H7 (cell line): ENCODE measurements around the gene CGA. TPM values are rescaled to one million over a fixed set of nuclear protein-coding genes. Genes with fewer than 3 reads are reported as not detected.
A peak's percentile ranks its signal among the peaks of the same experiment; 100 is the strongest.

Experiments used
- DNase-seq: peaks from one replicate; pipeline ENCODE4 v3.0.0; 2012
- H3K27me3 ChIP-seq: 2 replicates; pipeline ENCODE4 v1.6.0; 2011; ENCODE audit warnings: mild to moderate bottlenecking, low read length; ENCODE audit not compliant: control insufficient read depth, insufficient read depth
- H3K36me3 ChIP-seq: replicated peaks from 2 replicates; pipeline ENCODE4 v1.5.1; 2011; ENCODE audit warnings: low read length; ENCODE audit not compliant: control insufficient read depth, insufficient read depth
- H3K4me3 ChIP-seq: 2 replicates; pipeline ENCODE4 v1.5.1; 2011; ENCODE audit warnings: low read depth, mild to moderate bottlenecking, control low read depth, low read length, moderate library complexity; ENCODE audit not compliant: insufficient read depth
- total RNA-seq: library from RNA; depleted of rRNA; stranded (reverse); fragments of >200 nt; shearing (Covaris generic); gene quantifications from 2 replicates; pipeline ENCODE4 v1.2.3, GENCODE V29; 2014

Gene CGA
- total RNA-seq, 1 experiment from 2014 or later: not detected

DNA sequence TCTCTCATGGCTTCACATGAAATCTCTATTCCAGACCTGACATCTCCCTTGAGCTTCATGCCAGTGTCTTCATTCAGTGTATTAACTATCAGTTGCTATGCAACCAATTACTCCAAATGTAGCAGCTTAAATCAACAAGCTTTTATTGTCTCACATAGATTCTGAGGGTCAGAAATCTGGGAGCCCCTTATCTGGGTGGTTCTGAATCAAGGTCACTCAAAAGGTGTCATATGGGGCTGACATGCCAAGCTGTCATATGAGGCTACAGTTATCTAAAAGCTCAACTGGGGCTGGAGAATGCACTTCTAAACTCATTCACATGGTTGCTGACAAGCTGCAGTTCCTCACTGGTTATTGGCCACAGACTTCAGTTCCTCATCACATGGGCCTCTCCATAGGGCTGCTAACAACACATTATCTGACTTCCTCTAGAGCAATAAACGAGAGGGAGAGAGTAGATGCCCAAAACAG is 7.3 kb upstream of the CGA start:
- DNase-seq: no peak
- Histone ChIP-seq H3K27me3 (no peaks in the 10 kb centered on the region), H3K4me3 (no peak overlapping the region), H3K36me3 (no peaks in the 10 kb centered on the region)

DNA sequence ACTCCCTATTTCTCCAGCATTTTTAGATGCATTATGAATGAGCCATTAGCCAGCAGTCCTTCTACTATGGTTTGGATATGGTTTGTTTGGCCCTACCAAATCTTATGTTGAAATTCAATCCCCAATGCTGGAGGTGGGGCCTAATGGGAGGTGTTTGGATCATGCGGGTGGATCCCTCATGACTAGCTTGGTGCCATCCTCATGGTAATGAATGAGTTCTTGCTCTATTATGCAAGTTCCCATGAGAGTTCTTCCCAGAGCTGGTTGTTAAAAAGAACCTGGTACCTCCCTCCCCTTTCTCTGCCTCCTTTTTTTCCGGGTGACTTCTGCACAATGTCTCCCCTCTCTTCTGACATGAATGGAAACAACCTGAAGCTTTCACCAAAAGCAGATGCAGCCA is 6.2 kb upstream of the CGA start:
- H3K27me3 ChIP-seq: no peaks in the 10 kb centered on the region
- H3K36me3 ChIP-seq: no peaks in the 10 kb centered on the region
- no peak for DNase-seq
- H3K4me3 ChIP-seq: no peak overlapping the region

DNA sequence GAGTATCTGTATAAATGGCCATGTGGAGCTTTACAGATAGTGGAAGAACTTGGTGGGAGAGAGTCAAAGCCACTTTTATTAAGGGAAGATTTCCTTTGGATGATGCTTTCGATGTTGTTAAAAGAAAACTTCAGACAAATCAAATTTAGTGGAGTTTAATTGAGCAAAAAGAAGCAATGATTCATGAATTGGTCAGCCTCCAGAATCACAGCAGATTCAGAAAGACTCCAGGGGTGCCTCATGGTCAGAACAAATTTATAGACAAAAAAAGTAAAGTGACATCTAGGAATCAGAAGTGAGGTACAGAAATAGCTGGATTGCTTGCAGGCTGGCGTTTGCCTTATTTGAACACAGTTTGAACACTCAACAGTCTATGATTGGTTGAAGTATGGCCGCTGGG is 5.3 kb upstream of the CGA start:
- no peaks in the 10 kb centered on the region for H3K27me3 ChIP-seq
- no peaks in the 10 kb centered on the region for H3K36me3 ChIP-seq
- no peak for DNase-seq
- H3K4me3 ChIP-seq: no peak overlapping the region

DNA sequence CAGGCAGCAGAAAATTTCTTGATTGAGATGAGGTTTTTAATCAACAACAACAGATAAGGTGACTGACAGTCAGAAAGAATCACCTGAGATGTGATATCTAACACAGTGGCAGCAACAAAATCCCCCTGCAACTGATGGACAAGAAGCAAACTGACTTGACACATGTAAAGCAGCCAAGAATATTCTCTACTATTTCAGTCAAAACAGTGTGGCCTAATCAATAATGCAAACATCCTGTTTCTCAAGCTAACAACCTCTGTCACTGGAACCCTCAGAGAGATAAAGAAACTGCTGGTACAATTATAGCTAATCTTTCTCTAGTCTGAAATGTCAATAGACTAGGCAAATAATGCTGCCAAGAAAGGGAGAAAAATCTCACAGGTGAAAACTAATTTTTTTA is 4.6 kb upstream of the CGA start:
- H3K27me3 ChIP-seq: no peaks in the 10 kb centered on the region
- no peak overlapping the region for H3K4me3 ChIP-seq
- H3K36me3 ChIP-seq: no peaks in the 10 kb centered on the region
- no peak for DNase-seq

DNA sequence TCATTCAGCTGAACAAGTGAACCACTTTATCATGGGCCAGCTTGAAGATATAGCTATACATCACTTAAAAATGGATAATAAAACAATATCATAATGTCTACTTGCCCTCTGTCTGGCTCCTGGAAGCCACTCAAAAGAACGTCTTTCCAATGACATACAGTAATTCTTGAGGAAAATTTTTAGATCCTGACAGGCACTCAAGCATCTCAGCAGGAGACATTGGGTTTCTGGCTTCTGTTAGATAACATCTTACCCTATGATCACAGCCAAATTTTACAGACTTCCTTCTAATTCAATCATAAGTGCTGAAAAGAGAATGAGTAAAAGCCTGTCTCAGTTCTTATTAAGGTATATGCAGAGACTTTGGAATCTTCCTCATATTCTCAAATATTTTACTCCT is 330 bp downstream of the CGA start:
- no peaks in the 10 kb centered on the region for H3K36me3 ChIP-seq
- DNase-seq: no peak
- no peaks in the 10 kb centered on the region for H3K27me3 ChIP-seq
- H3K4me3 ChIP-seq: no peak overlapping the region

DNA sequence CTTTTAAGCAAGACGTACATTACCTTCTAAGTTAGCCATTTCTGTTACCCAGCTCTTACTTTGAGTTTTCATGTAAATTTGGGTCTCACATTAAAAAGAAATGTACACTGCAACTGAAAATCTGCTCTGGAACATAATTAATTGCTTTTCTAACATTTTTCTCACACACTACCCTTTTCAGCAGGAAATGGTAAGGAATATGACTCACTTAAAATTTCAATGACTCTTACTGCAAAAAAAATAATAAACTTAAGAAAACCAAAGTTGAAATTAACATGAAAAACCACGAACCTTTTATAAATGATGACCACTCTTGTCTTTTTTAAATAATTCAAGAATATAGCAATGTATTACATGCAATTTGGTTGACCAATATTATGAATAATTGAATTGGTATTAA is 1.3 kb downstream of the CGA start:
- no peak for DNase-seq

DNA sequence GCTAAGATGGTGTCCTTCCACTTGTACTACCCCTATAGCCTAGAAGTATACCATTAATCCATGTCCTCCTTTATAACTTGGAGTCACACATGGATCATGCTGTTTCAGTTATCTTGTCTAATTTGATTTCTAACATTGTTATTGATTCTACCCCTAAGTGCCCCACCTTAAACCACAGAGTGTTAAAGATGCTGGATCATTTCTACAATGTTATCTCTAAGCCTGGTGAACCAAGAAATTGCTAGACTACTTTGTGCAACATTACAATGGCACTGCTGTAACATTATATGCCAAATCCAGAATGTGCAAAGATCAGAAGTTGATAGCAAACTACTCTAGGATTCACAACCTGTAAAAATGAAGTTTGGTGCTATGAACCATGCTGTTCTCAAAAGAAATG is 1.7 kb downstream of the CGA start:
- H3K4me3 ChIP-seq: no peak overlapping the region
- no peaks in the 10 kb centered on the region for H3K27me3 ChIP-seq
- no peaks in the 10 kb centered on the region for H3K36me3 ChIP-seq
- DNase-seq: no peak

More for the DNA sequence above, 1.3 kb downstream of the CGA start:
- H3K36me3 ChIP-seq: no peaks in the 10 kb centered on the region
- no peaks in the 10 kb centered on the region for H3K27me3 ChIP-seq
- no peak overlapping the region for H3K4me3 ChIP-seq

DNA sequence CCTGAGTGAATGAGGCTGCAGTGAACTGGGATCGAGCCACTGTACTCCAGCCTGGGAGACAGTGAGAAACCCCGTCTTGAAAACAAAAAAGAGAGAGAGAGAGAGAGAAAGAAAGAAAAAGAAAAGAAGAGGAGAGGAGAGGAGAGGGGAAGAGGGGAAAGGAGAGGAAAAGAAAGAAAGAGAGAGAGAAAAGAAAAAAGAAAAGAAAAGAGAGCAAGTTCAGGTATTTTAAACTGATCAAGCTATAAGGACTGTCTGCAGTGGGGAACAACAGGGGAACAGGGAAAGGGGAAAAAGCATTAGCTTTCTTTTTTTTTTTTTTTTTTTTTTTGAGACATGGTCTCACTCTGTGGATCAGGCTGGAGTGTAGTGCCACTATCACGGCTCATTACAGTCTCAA is 2.5 kb downstream of the CGA start:
- Histone ChIP-seq H3K27me3 (no peaks in the 10 kb centered on the region), H3K4me3 (no peak overlapping the region), H3K36me3 (no peaks in the 10 kb centered on the region)
- no peak for DNase-seq

DNA sequence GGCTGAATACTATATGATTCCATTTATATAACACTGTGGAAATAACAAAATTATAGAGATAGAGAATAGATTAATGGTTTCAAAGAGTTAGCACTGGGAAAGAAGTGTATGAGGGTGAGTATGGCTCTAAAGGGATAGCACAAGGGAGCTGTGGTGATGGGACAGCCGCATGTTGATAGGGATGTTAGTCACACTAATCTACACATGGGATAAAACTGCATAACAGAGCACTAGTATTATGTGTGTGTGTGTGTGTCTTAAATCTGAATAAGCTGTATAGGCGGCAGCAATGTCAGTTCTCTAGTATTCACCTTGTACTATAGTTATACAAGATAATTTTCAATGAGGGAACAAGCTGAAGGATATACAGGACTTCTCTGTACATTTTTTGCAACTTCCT is 5.8 kb downstream of the CGA start:
- DNase-seq: no peak
- H3K4me3 ChIP-seq: no peak overlapping the region
- no peaks in the 10 kb centered on the region for H3K27me3 ChIP-seq
- no peaks in the 10 kb centered on the region for H3K36me3 ChIP-seq

DNA sequence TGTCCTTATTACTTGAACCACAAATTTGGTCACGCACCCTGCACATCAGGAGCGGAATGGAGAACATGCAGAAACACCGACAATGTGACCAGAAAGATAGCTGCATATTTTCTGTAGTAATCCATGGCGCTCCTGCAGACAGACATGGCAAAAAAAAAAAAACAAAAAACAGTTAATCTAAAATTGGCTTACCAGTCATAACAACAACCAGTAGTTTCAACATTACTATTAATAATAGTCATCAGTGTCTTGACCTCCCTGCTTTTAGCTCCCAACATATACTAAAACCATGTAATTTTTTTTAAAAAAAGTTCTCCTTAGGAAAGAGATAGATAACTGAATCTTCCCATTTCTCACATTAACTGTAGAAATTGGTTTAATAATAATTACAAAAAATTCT is 6.8 kb downstream of the CGA start:
- Histone ChIP-seq H3K4me3 (no peak overlapping the region), H3K36me3 (no peaks in the 10 kb centered on the region), H3K27me3 (no peaks in the 10 kb centered on the region)
- no peak for DNase-seq

DNA sequence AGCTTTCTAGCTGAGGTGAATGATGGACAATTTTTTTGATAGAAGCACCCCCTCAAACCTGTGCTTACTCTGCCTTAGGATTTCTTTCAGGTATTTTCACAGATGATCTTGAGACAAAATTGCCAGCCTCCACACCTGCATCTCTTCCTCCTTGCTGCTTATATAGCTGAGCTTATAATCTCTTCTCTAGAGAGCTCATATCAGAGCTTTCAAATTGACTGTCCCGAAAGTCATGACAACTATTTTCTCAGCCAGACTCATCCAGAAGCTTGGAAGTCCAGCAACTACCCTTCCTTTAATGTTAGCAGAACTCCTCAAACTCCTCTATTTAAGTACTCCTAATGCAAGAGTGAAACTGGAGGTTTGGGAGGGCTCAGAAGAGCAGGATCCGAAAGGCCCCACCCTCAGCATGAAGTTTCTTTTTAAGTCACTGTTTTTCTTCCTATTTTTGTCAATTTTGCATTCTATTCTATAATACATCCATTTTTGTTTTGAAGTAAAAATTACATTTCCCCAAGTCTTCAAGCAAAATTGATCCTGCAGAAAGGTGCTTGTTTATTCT is 12.7 kb downstream of the CGA start:
- H3K36me3 ChIP-seq: no peaks in the 10 kb centered on the region
- DNase-seq: no peak
- H3K4me3 ChIP-seq: no peak overlapping the region

DNA sequence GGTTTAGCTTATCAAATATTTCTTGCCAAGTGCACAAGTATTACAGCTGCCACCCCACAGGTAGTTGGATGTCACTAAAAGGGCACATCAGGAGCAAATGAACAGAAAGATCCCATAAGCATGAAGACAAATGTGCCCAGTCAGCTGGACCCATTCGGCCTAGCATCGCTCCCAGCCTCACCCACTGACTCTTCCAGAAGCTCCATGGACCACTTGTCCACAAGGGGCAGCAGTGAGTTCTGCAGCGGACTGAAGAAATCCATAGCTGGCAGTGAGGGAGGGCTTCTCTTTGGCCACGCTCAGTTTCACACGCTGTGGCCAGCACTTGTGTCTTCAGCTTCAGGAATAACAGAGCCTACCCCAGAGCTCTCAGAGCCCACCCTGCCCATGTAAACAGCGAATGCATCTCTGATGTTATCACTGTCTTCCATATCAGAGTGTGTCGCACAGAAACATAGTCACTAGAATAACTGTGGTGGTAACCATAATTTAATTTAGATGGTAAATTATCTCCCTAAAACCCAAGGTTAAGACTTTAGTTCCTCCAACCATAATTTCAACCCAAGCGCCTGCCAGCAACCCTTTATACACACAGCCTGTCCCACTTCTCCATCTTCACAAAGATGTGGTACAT is 15.8 kb downstream of the CGA start:
- H3K4me3 ChIP-seq: no peak overlapping the region
- peak; percentile 70 for DNase-seq
- H3K36me3 ChIP-seq: no peaks in the 10 kb centered on the region
- no peaks in the 10 kb centered on the region for H3K27me3 ChIP-seq

More for the DNA sequence above, 12.7 kb downstream of the CGA start:
- no peaks in the 10 kb centered on the region for H3K27me3 ChIP-seq

DNA sequence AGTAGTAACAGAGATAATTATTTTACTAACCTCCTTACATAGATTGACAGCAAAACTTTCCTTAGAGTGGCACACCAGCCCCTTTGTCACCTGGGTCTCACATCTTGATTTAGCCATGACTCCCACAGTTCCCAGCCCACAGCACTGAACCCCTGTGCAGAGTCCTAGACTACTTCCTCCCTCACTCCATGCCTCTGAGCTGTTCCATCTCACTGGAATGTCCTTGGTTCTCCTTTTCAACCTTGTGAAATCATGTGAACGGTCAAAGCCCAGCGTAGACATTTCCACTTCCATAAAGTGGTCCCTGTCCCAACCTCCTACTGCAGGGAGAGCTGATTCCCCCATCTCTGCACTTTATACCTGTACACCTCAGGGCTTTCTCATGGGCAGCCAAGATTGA is 19.7 kb downstream of the CGA start:
- DNase-seq: no peak
- Histone ChIP-seq H3K36me3 (no peaks in the 10 kb centered on the region), H3K4me3 (no peak overlapping the region), H3K27me3 (no peaks in the 10 kb centered on the region)

DNA sequence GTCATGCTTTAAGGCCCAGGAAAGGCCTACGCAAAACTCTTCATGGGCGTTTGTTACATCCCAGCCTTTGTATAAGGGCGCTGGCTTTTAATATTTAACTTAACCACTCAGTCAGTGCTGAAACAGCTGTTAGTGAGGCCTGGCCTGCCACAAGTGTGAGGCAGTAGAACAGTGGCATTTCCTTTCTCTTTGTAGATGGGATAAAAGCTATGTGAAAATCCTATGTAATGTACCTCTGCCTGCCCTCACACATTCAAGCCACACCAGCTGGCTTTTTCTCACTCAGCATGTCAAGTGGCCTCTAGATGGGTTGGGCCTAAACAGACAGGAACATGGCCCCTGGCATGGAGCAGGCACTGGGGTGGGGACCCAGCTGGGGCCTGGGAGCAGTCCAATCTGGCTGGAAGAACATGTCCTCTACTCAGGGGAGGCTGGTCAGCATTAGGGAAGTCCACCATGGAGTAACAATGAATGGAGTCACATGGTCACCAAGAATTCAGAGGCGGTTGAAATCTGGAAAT is 20.7 kb downstream of the CGA start:
- no peaks in the 10 kb centered on the region for H3K27me3 ChIP-seq
- no peak for DNase-seq

DNA sequence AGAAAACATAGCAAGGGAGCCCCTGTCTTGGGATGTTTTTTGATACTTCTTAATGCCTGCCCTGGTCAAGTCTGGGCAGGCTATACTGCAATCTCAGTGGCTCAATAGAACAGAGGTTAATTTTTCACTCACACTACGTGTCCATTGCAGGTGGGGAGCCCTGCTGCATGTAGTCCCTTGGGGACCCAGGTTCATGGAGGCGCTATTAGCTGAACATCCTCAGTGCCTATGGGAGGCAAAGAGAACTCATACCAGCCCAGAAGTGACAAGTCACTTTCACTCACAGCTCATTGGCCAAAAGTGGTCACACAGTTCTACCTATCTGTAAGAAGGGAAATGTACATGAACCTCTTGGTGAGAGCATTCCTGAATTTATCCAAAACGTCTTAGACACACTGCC is 23.2 kb downstream of the CGA start:
- no peaks in the 10 kb centered on the region for H3K27me3 ChIP-seq
- H3K4me3 ChIP-seq: no peak overlapping the region
- H3K36me3 ChIP-seq: no peaks in the 10 kb centered on the region
- no peak for DNase-seq

More for the DNA sequence above, 20.7 kb downstream of the CGA start:
- H3K36me3 ChIP-seq: no peaks in the 10 kb centered on the region
- no peak overlapping the region for H3K4me3 ChIP-seq
